HepG2 (cell line): ENCODE data around the gene TM9SF4. TPM values are rescaled to one million over a fixed set of nuclear protein-coding genes. Genes with fewer than 3 reads are reported as not detected.

ENCODE experiments used
- ATAC-seq: fragments of 200-7000 bp; cut with Tn5 transposase; 3 replicates; pipeline ENCODE4 v1.9.1; 2020; ENCODE audit warnings: mild to moderate bottlenecking, moderate library complexity
- BruUV-seq: library from RNA; stranded (reverse); fragments of 400-500 nt; replicated peaks from 2 replicates; lab custom pipeline; 2021; lab: Mats Ljungman, UMichigan
- CTCF ChIA-PET: fragments of 300-600 bp; formaldehyde crosslinking; extraction: SDS; loops from one replicate; lab custom pipeline; 2021; ENCODE audit warnings: low total read pairs, inconsistent platforms, low intra/inter-chr PET ratio; lab: Yijun Ruan, JAX
- POLR2A ChIA-PET: fragments of 350-600 bp; sonication (Branson Sonifier 250); formaldehyde crosslinking; loops from one replicate; lab custom pipeline; 2020; ENCODE audit warnings: antibody characterized with exemption, inconsistent platforms; lab: Yijun Ruan, JAX
- DNase-seq: peaks from one replicate; pipeline ENCODE4 v3.0.0-alpha.2; 2015; ENCODE audit warnings: low spot score
- FAIRE-seq: peaks from 3 replicates; lab custom pipeline; 2011; peaks lifted over from hg19 to GRCh38; lab: Jason Lieb, UNC
- H2AFZ ChIP-seq: one replicate; pipeline ENCODE4 v1.6.1; 2011; ENCODE audit warnings: low read length, inconsistent platforms
- H3K27ac ChIP-seq: fragments of 300-600 bp; 3 replicates; pipeline ENCODE4 v1.8.0; 2011; ENCODE audit warnings: mixed run types, mild to moderate bottlenecking, mixed read lengths, low read length, inconsistent platforms; ENCODE audit not compliant: insufficient read depth; ENCODE audit errors: extremely low read length
- H3K27me3 ChIP-seq, 2 experiments: fragments of 200-600 bp in 1 of 2; 2 replicates in 1 of 2; 3 replicates in 1 of 2; pipeline versions ENCODE4 v1.6.0 to v1.8.0; 2011; ENCODE audit warnings: low read length in 2 of 2, mild to moderate bottlenecking in 2 of 2, moderate library complexity in 2 of 2, inconsistent platforms in 1 of 2; ENCODE audit not compliant: insufficient read depth in 2 of 2, control insufficient read depth in 1 of 2
- H3K36me3 ChIP-seq, 2 experiments: fragments of 200-600 bp in 1 of 2; replicated peaks in 1 of 2; 2 replicates in 1 of 2; 3 replicates in 1 of 2; pipeline versions ENCODE4 v1.5.1 to v1.8.0; 2011; ENCODE audit warnings: low read length in 2 of 2, inconsistent platforms in 1 of 2; ENCODE audit not compliant: insufficient read depth in 2 of 2, control insufficient read depth in 1 of 2
- H3K4me1 ChIP-seq: 2 replicates; pipeline ENCODE4 v1.5.1; 2012; ENCODE audit warnings: low read length, inconsistent platforms; ENCODE audit not compliant: insufficient read depth
- H3K4me2 ChIP-seq: 2 replicates; pipeline ENCODE4 v1.6.0; 2011; ENCODE audit warnings: low read depth, low read length, inconsistent platforms
- H3K4me3 ChIP-seq, 3 experiments: fragments of 200-600 bp in 1 of 3; sonication (generic), shearing (Covaris generic) in 1 of 3; replicated peaks in 1 of 3; 2 replicates each; pipeline ENCODE4 v1.5.1; 2011 to 2016; ENCODE audit warnings: low read length in 3 of 3, inconsistent platforms in 2 of 3, low read depth in 2 of 3, mild to moderate bottlenecking in 2 of 3, control low read depth in 1 of 3, mixed read lengths in 1 of 3; ENCODE audit not compliant: insufficient read depth in 1 of 3
- H3K79me2 ChIP-seq: one replicate; pipeline ENCODE4 v1.6.1; 2011; ENCODE audit warnings: low read length, inconsistent platforms; ENCODE audit not compliant: insufficient read depth
- H3K9ac ChIP-seq: 2 replicates; pipeline ENCODE4 v1.6.0; 2011; ENCODE audit warnings: mild to moderate bottlenecking, low read depth, low read length, inconsistent platforms; ENCODE audit not compliant: insufficient read depth
- H3K9me3 ChIP-seq: 2 replicates; pipeline ENCODE4 v1.5.1; 2012; ENCODE audit warnings: mild to moderate bottlenecking, low read length
- H4K20me1 ChIP-seq: 2 replicates; pipeline ENCODE4 v1.6.0; 2011; ENCODE audit warnings: inconsistent platforms, mild to moderate bottlenecking, low read length, moderate library complexity; ENCODE audit not compliant: insufficient read depth
- CEBPB ChIP-seq: IDR thresholded peaks from 2 replicates; pipeline ENCODE4 v1.6.1; 2011; ENCODE audit warnings: low read depth, low read length, improper control_type of control experiment, borderline replicate concordance
- HNRNPL ChIP-seq: fragments of 200-400 bp; formaldehyde crosslinking; IDR thresholded peaks from 2 replicates; pipeline ENCODE4 v1.6.1; 2017; ENCODE audit warnings: mild to moderate bottlenecking, low read depth, low read length
- ZKSCAN1 ChIP-seq: fragments of 150-350 bp; IDR thresholded peaks from 2 replicates; pipeline ENCODE4 v1.6.1; 2014; ENCODE audit warnings: low read length
- ZSCAN12 ChIP-seq: sonication (generic); formaldehyde crosslinking; IDR thresholded peaks from 2 replicates; pipeline ENCODE4 v1.9.0; 2021; ENCODE audit warnings: mild to moderate bottlenecking, missing genetic modification reagents
- WGBS: methylation state at CpG from one replicate; pipeline ENCODE4 v1.1.6; 2017; ENCODE audit warnings: low lambda C conversion rate; 5-methylcytosine and 5-hydroxymethylcytosine counted together
- in situ Hi-C: cut with HindIII; loops from 2 replicates; pipeline ENCODE4 v1.10.0; 2017; ENCODE audit warnings: low pct_unique_long_range_greater_than_20kb; ENCODE audit not compliant: extremely low pct_ligation_motif_present
- intact Hi-C: fragments of 100-400 bp; cut with micrococcal nuclease; formaldehyde crosslinking; loops from one replicate; pipeline ENCODE4 v1.10.0; 2022; ENCODE audit not compliant: unreplicated experiment
- polyA plus RNA-seq, 8 experiments: library from polyadenylated mRNA; depleted of rRNA in 3 of 8; stranded (reverse) in 7 of 8; unstranded in 1 of 8; fragments of >200 nt; fragmentation: Illumina TruSeq in 4 of 8; extraction: Trizol in 4 of 8; gene quantifications; 2 replicates each; pipeline versions ENCODE4 v1.2.1 to v1.2.3, GENCODE V29; 2011 to 2016; ENCODE audit warnings: low read depth in 4 of 8, missing spikeins in 1 of 8, mixed read lengths in 1 of 8; ENCODE audit not compliant: insufficient read depth in 1 of 8
- total RNA-seq, 5 experiments: library from RNA; depleted of rRNA; stranded (reverse); fragments of >200 nt; fragmentation: Illumina TruSeq; extraction: Trizol; gene quantifications; 2 replicates each; pipeline ENCODE4 v1.2.3, GENCODE V29; 2016; ENCODE audit warnings: low read depth in 1 of 5
- TF ChIP-seq, protein P1 (sequence below): sonication (generic); formaldehyde crosslinking; IDR thresholded peaks from 2 replicates; pipeline ENCODE4 v1.8.1; 2022; ENCODE audit warnings: mild to moderate bottlenecking, missing genetic modification reagents

The TM9SF4 gene
- total and polyA plus RNA-seq, 2 of the 13 experiments (the other 11 are each of a cell fraction or from before 2014, with no cell fraction given): 53.5 to 171 TPM

DNA sequence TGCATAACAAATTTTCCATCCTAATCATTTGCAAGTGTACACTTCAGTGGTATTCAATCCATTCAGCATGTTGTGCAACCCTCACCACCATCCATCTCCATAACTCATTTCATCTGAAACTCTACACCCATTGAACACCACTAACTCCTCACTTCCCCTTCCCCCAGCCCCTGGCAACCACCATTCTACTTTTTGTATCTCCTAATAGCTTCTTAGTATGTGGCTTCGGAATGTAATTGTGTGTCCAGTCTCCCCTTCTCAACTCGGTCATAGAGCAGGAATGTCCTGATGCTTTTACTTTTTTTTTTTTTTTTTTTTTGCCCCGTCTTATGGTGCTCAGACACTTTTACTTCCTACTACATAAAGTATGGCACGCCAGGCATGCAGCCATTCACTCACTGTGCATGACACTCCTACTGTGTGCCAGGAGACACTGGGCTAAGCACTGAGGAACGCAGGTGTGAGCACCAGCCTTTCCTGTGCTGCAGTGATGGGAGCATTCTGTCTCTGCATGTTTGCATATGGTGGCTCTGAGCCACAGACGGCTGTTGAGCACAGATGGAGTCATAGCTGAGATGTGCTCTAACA lies 42.2 kb upstream of the TM9SF4 start:
- DNase-seq (no peak), FAIRE-seq (no peak), ATAC-seq (no peak)
- in situ Hi-C loops (no loop called here), intact Hi-C loops (no loop called here)
- 14% methylated on average over 6 of the region's 6 CpGs for WGBS
- BruUV-seq: no TSS peak
- Histone ChIP-seq H3K9ac (no peak overlapping the region), H3K36me3 (no peaks in the 10 kb centered on the region), H3K4me1 (peaks cover 17% of the 10 kb centered on the region), H3K27me3 (peaks cover 7 to 48% of the 10 kb centered on the region in 2 experiments; a peak in 4 of 5 replicates), H3K79me2 (no peaks in the 10 kb centered on the region), H4K20me1 (no peaks in the 10 kb centered on the region; the same call in 1 of the 2 replicates), H3K27ac (no peak overlapping the region), H3K9me3 (no peaks in the 10 kb centered on the region), H2AFZ (no peak overlapping the region), H3K4me3 (no peak overlapping the region), H3K4me2 (no peak overlapping the region)
- ChIA-PET POLR2A (no interaction called here), CTCF (no interaction called here)
- TF ChIP-seq, protein P1, sequence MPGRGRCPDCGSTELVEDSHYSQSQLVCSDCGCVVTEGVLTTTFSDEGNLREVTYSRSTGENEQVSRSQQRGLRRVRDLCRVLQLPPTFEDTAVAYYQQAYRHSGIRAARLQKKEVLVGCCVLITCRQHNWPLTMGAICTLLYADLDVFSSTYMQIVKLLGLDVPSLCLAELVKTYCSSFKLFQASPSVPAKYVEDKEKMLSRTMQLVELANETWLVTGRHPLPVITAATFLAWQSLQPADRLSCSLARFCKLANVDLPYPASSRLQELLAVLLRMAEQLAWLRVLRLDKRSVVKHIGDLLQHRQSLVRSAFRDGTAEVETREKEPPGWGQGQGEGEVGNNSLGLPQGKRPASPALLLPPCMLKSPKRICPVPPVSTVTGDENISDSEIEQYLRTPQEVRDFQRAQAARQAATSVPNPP (CRISPR knock-in tag): no peak
- peak; percentile 63 for TF ChIP-seq CEBPB
- no peak for TF ChIP-seq ZSCAN12 (CRISPR knock-in tag)
- TF ChIP-seq ZKSCAN1: peak; percentile 76

DNA sequence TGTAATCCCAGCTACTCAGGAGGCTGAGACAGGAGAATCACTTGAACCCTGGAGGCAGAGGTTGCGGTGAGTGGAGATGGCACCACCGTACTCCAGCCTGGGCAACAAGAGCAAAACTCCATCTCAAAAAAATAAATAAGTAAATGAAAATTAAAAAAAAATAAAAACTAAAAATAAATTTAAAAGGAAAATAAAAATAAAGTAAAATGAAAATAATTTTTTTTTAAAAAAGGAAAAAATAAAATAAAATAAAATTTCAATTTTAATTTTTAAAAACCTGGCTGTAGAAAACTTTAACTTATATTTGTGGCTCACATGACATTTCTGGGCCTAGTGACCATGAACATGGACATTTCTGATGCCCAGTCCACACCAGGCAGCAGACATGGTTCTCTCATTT lies 41.3 kb upstream of the TM9SF4 start:
- ATAC-seq: no peak
- no peaks in the 10 kb centered on the region for H3K79me2 ChIP-seq
- H3K36me3 ChIP-seq: no peaks in the 10 kb centered on the region
- no peak overlapping the region for H3K4me3 ChIP-seq
- H3K27ac ChIP-seq: no peak overlapping the region
- 88% methylated on average over 2 of the region's 2 CpGs for WGBS
- in situ Hi-C loops: no loop called here
- BruUV-seq: no TSS peak
- H3K9ac ChIP-seq: no peak overlapping the region
- peaks cover 23% of the 10 kb centered on the region for H3K4me1 ChIP-seq
- no peaks in the 10 kb centered on the region for H3K9me3 ChIP-seq
- POLR2A ChIA-PET: no interaction called here
- H4K20me1 ChIP-seq: no peaks in the 10 kb centered on the region
- no peak for FAIRE-seq
- TF ChIP-seq HNRNPL: no peak
- intact Hi-C loops: no loop called here
- H3K27me3 ChIP-seq: peaks cover 5 to 44% of the 10 kb centered on the region in 2 experiments; a peak in 3 of 5 replicates
- CTCF ChIA-PET: no interaction called here
- DNase-seq: no peak
- no peak overlapping the region for H2AFZ ChIP-seq
- H3K4me2 ChIP-seq: no peak overlapping the region
